Neural progenitor cell (in vitro differentiated cells): ENCODE results near the gene TBC1D24.

Experiments used
- CTCF ChIP-seq: fragments of 200-600 bp; sonication (generic); IDR thresholded peaks from 2 replicates; pipeline ENCODE4 v1.5.1; 2017; ENCODE audit warnings: antibody characterized with exemption, mild to moderate bottlenecking
- EZH2 ChIP-seq: fragments of 200-600 bp; sonication (generic); IDR thresholded peaks from 2 replicates; pipeline ENCODE4 v1.6.1; 2017; ENCODE audit warnings: antibody characterized with exemption, mild to moderate bottlenecking, moderate library complexity

GRCh38 chr16:2493605-2494004 lies 18.7 kb downstream of the TBC1D24 start:
- TF ChIP-seq CTCF: no peak
- TF ChIP-seq EZH2: no peak
